Neural cell (in vitro differentiated cells): Measurements from ENCODE around the gene SLC16A8.

Source experiments
- EP300 ChIP-seq: fragments of 450-650 bp; conservative IDR thresholded peaks from 2 replicates; pipeline ENCODE4 v1.6.1; 2014; ENCODE audit warnings: antibody characterized with exemption, mild to moderate bottlenecking, moderate library complexity; ENCODE audit not compliant: poor library complexity, severe bottlenecking
- EZH2 ChIP-seq: fragments of 200-600, 300-800 bp; shearing (Covaris generic), sonication (generic); IDR thresholded peaks from 2 replicates; pipeline ENCODE4 v1.6.1; 2014; ENCODE audit warnings: antibody characterized with exemption, low read length, borderline replicate concordance, mild to moderate bottlenecking; ENCODE audit not compliant: insufficient read depth, poor library complexity, severe bottlenecking
- POLR2AphosphoS5 ChIP-seq: IDR thresholded peaks from 2 replicates; pipeline ENCODE4 v1.6.1; 2012
- TF ChIP-seq, protein P1 (sequence below): fragments of 450-650 bp; IDR thresholded peaks from 2 replicates; pipeline ENCODE4 v1.5.1; 2014; ENCODE audit warnings: antibody characterized with exemption, mild to moderate bottlenecking, moderate library complexity; ENCODE audit not compliant: poor library complexity, severe bottlenecking

DNA sequence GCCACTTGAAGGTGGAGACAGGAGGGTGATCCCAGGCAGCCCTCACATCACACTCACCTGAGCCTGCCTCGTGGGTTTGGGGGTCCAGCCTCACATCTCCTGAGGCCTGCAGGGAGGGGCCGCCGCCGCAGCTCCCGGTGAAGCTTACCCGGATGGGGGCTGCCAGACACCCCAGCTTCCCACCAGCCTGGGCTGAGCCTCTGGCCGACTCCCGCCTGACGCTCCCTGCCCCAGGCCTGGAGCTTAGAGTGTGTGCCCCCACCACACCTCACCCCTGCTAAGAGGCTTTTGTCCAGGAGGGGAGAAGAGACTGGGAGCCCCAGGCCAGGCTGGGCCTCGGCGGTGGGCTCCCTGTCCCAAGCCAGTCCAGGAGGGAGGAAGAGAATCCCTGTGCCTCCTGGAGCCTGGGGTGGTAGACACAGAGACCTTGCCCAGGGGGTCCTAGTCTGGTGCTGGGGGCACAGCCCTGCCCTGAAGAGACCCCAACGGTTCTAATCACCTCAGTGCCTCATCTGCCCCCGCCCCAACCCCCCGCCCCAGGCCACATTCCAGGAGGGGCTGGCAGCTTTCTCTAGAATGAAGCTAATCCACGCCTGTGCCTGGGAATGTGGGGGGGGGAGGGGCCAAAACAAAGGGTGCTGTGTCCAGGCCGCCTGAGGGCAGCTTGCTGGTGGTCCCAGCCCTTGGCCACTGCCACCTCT, at the start of gene SLC16A8:
- TF ChIP-seq, protein P1, sequence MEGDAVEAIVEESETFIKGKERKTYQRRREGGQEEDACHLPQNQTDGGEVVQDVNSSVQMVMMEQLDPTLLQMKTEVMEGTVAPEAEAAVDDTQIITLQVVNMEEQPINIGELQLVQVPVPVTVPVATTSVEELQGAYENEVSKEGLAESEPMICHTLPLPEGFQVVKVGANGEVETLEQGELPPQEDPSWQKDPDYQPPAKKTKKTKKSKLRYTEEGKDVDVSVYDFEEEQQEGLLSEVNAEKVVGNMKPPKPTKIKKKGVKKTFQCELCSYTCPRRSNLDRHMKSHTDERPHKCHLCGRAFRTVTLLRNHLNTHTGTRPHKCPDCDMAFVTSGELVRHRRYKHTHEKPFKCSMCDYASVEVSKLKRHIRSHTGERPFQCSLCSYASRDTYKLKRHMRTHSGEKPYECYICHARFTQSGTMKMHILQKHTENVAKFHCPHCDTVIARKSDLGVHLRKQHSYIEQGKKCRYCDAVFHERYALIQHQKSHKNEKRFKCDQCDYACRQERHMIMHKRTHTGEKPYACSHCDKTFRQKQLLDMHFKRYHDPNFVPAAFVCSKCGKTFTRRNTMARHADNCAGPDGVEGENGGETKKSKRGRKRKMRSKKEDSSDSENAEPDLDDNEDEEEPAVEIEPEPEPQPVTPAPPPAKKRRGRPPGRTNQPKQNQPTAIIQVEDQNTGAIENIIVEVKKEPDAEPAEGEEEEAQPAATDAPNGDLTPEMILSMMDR, result no peak
- TF ChIP-seq EZH2 (no peak), EP300 (no peak), POLR2AphosphoS5 (no peak)
